ENCODE data around the gene UBE2E1.

GRCh38 chr3:23785097-23785645, 20.6 kb upstream of the UBE2E1 start:
- no peak for TF ChIP-seq CTCF (IDR thresholded peaks at IDR 0.05)
- no peak for TF ChIP-seq POLR2A (IDR thresholded peaks at IDR 0.05)
